HG03097 (cell line): ENCODE data around the gene KDM8.

ENCODE experiments used
- ATAC-seq: cut with Tn5 transposase; IDR thresholded peaks from one replicate; pipeline ENCODE4 v1.9.1; 2021; ENCODE audit not compliant: unreplicated experiment, low FRiP score

The KDM8 gene

GRCh38 chr16:27214084-27214961 lies 11.0 kb downstream of the KDM8 start:
- ATAC-seq: no peak

GRCh38 chr16:27215660-27216059 lies 12.3 kb downstream of the KDM8 start:
- no peak for ATAC-seq

GRCh38 chr16:27216297-27216885 lies 13.1 kb downstream of the KDM8 start:
- ATAC-seq: no peak

- ATAC-seq: no peak
Measured at GRCh38 chr16:27217256-27217655, 13.9 kb downstream of the KDM8 start.

GRCh38 chr16:27218756-27219155 lies 15.4 kb downstream of the KDM8 start:
- ATAC-seq: no peak

- no peak for ATAC-seq
Measured at GRCh38 chr16:27219161-27219560, 15.8 kb downstream of the KDM8 start.

GRCh38 chr16:27220120-27220519 lies 16.8 kb downstream of the KDM8 start:
- no peak for ATAC-seq

GRCh38 chr16:27220527-27220926 lies 17.2 kb downstream of the KDM8 start:
- no peak for ATAC-seq

GRCh38 chr16:27220991-27221390 lies 17.7 kb downstream of the KDM8 start:
- no peak for ATAC-seq

- ATAC-seq: no peak
Measured at GRCh38 chr16:27221576-27222248, 18.4 kb downstream of the KDM8 start.

- no peak for ATAC-seq
Measured at GRCh38 chr16:27222249-27223225, 19.2 kb downstream of the KDM8 start.

GRCh38 chr16:27223226-27223610 lies 19.9 kb downstream of the KDM8 start:
- ATAC-seq: no peak

GRCh38 chr16:27223701-27224100 lies 20.4 kb downstream of the KDM8 start:
- no peak for ATAC-seq

- no peak for ATAC-seq
Measured at GRCh38 chr16:27224271-27224737, 21.0 kb downstream of the KDM8 start.

- no peak for ATAC-seq
Measured at GRCh38 chr16:27224741-27225300, 21.5 kb downstream of the KDM8 start.

- no peak for ATAC-seq
Measured at GRCh38 chr16:27225536-27226360, 22.4 kb downstream of the KDM8 start.

- no peak for ATAC-seq
Measured at GRCh38 chr16:27226476-27226875, 23.1 kb downstream of the KDM8 start.

- ATAC-seq: no peak
Measured at GRCh38 chr16:27226976-27227705, 23.8 kb downstream of the KDM8 start.
